Activated CD8-positive, alpha-beta T cell treated with anti-CD3 and anti-CD28 coated beads for 36 hours (primary cell): ENCODE results near the gene GIMAP8. TPM values are rescaled to one million over a fixed set of nuclear protein-coding genes. Genes with fewer than 3 reads are reported as not detected.

Experiments
- ATAC-seq: fragments of 200-7000 bp; cut with Tn5 transposase; one replicate; pipeline ENCODE4 v1.10.0; 2021; ENCODE audit warnings: mild to moderate bottlenecking, moderate library complexity
- CTCF ChIA-PET: fragments of 350-600 bp; sonication (Branson Sonifier 250); formaldehyde crosslinking; loops from one replicate; lab custom pipeline; 2021; ENCODE audit warnings: antibody characterized with exemption; lab: Charles Lee
- POLR2A ChIA-PET: fragments of 350-600 bp; sonication (Branson Sonifier 250); formaldehyde crosslinking; loops from one replicate; lab custom pipeline; 2021; ENCODE audit warnings: antibody characterized with exemption; lab: Charles Lee
- DNase-seq: peaks from one replicate; pipeline ENCODE4 v3.0.0-alpha.2; 2020
- H3K27ac Mint-ChIP-seq: one replicate; pipeline ENCODE4 v1.8.0; 2021; ENCODE audit warnings: mild to moderate bottlenecking, mixed read lengths
- H3K27me3 Mint-ChIP-seq: one replicate; pipeline ENCODE4 v1.8.0; 2021; ENCODE audit warnings: mixed read lengths
- H3K36me3 Mint-ChIP-seq: one replicate; pipeline ENCODE4 v1.8.0; 2021; ENCODE audit warnings: low read depth, mixed read lengths
- H3K4me1 Mint-ChIP-seq: one replicate; pipeline ENCODE4 v1.8.0; 2021; ENCODE audit warnings: low read depth, mixed read lengths
- H3K4me3 Mint-ChIP-seq: one replicate; pipeline ENCODE4 v1.8.0; 2021; ENCODE audit warnings: mild to moderate bottlenecking, moderate library complexity, mixed read lengths
- H3K9me3 Mint-ChIP-seq: one replicate; pipeline ENCODE4 v1.8.0; 2021; ENCODE audit warnings: mixed read lengths
- intact Hi-C: fragments of 100-400 bp; cut with micrococcal nuclease; formaldehyde crosslinking; loops from one replicate; pipeline ENCODE4 v1.10.0; 2022
- total RNA-seq, 2 experiments: library from RNA; stranded (reverse); gene quantifications; one replicate each; pipeline ENCODE4 v1.2.3, GENCODE V29; 2021
- TF ChIP-seq, protein P1 (sequence below): fragments of 200-600 bp; IDR thresholded peaks from one replicate; pipeline ENCODE4 v1.8.0; 2022; ENCODE audit warnings: antibody characterized with exemption, mild to moderate bottlenecking

The GIMAP8 gene
- total RNA-seq, 2 experiments from 2014 or later = 8.6 to 8.7 TPM

DNA sequence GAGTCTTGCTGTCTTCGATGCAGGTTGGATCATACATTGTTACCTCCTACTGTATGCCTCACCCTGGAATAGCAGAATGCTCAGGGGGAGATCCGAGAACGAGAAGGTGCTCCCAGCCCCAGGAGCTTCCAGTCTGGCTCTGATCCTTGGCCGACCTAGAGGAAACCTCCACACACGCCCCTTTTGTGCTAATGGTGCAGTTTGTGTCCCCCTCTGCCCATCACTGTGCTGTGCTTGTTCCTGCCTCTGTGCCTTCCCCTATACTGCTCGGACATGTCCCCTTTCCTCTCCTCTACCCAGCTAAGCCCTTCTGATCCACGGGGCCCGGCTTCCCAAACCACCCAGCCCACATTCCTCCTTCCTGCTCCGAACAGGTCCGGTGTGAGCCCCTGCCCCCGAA is 38.8 kb upstream of the GIMAP8 start:
- ChIA-PET POLR2A (interaction anchor here (0.7 kb wide), 1 partner anchor 98 kb away, joined by 5 read pairs; no protein-coding TSS in a partner anchor), CTCF (no interaction called here)
- Mint-ChIP-seq H3K36me3 (peaks cover 8% of the 10 kb centered on the region), H3K4me1 (peaks cover 12% of the 10 kb centered on the region), H3K27me3 (no peaks in the 10 kb centered on the region), H3K27ac (no peak overlapping the region), H3K9me3 (no peaks in the 10 kb centered on the region), H3K4me3 (no peak overlapping the region)
- ATAC-seq = no peak
- no peak for DNase-seq
- TF ChIP-seq, protein P1, sequence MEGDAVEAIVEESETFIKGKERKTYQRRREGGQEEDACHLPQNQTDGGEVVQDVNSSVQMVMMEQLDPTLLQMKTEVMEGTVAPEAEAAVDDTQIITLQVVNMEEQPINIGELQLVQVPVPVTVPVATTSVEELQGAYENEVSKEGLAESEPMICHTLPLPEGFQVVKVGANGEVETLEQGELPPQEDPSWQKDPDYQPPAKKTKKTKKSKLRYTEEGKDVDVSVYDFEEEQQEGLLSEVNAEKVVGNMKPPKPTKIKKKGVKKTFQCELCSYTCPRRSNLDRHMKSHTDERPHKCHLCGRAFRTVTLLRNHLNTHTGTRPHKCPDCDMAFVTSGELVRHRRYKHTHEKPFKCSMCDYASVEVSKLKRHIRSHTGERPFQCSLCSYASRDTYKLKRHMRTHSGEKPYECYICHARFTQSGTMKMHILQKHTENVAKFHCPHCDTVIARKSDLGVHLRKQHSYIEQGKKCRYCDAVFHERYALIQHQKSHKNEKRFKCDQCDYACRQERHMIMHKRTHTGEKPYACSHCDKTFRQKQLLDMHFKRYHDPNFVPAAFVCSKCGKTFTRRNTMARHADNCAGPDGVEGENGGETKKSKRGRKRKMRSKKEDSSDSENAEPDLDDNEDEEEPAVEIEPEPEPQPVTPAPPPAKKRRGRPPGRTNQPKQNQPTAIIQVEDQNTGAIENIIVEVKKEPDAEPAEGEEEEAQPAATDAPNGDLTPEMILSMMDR = no peak
- intact Hi-C loops = no loop called here

DNA sequence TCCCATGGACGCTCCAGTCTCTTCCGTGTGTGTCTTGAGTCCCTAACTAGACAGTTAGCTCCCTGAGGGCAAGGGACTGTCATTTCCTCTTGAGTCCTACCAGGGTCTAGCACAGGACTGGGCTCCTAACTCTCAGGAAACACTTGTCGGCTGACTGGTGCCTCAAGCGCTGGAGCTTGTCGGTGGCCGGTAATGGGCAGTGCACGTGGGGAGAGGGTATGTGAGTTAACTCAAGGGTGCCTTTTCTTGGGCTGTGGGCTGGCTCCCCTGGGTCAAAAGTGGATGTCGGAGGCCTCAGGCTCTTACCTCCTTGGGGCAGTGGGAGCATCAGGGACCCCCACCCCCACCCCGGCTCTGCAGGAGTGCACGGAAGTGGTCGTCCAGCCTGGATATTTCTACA is 38.4 kb upstream of the GIMAP8 start:
- intact Hi-C loops = no loop called here
- CTCF ChIA-PET = no interaction called here

DNA sequence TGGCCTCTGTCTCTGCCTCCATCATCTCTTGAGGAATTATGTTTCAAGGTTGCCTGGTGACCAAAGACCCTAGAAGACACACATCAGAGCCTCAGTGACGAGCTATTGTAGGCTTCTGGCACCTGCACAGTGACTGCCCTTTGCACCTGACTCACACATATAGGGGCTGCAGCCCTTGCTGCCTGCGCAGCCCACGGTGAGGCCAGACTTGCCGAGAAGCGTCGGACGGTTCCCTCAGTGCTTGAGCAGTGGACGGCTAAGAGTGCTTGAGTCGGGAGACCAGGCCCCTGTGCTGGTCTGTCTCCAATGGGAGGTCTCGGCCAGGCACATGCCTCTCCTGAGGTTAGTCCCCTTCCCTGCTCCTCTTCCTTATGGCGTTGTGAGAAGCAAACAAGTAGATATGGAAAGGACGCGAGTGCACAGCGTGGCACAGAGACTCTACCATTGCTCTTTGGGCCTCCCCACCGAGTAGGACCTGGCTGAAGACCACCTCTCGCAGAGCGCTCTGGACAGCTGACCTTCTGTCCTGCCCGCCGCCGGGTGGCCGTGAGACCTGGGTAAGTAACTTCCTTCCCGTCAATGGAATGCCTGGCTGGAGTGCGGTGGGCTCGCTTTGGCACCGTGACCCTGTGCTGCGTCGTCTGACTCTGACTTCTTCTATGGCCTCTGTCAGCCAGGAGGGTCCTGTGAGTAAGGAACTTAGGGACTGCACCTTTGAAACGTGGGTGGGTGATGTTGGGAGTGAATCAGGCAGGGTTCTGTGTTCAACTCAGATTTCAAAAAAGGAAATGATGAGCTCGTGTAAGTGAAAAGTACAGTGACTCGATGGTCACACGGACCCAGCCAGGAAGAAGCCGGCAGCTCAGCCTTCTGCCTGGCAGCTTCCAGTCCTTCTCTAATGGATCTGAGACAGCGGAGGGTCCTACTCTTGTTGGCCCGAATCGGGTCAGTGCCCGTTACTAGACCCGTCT is 37.6 kb upstream of the GIMAP8 start:
- H3K27me3 Mint-ChIP-seq = no peaks in the 10 kb centered on the region
- DNase-seq (no peak), ATAC-seq (no peak)
- CTCF ChIA-PET = no interaction called here
- no peaks in the 10 kb centered on the region for H3K9me3 Mint-ChIP-seq
- peaks cover 5% of the 10 kb centered on the region for H3K4me1 Mint-ChIP-seq
- intact Hi-C loops = no loop called here
- TF ChIP-seq, protein P1 = no peak
- POLR2A ChIA-PET = interaction anchor here (0.6 to 1.8 kb wide), 3 partner anchors 9 to 255 kb away, joined by 3 to 7 read pairs (median 3); partner anchors contain the start of gene REPIN1
- no peak overlapping the region for H3K4me3 Mint-ChIP-seq
- no peak overlapping the region for H3K27ac Mint-ChIP-seq
- peaks cover 4% of the 10 kb centered on the region for H3K36me3 Mint-ChIP-seq

More for the DNA sequence above, 38.4 kb upstream of the GIMAP8 start:
- Mint-ChIP-seq H3K4me3 (no peak overlapping the region), H3K4me1 (peaks cover 8% of the 10 kb centered on the region), H3K27ac (no peak overlapping the region), H3K9me3 (no peaks in the 10 kb centered on the region), H3K36me3 (peaks cover 6% of the 10 kb centered on the region), H3K27me3 (no peaks in the 10 kb centered on the region)
- ATAC-seq = no peak
- no peak for DNase-seq
- POLR2A ChIA-PET = interaction anchor here (0.6 to 1.8 kb wide), 3 partner anchors 8 to 256 kb away, joined by 3 to 7 read pairs (median 3); partner anchors contain the start of gene REPIN1
- TF ChIP-seq, protein P1 = no peak

DNA sequence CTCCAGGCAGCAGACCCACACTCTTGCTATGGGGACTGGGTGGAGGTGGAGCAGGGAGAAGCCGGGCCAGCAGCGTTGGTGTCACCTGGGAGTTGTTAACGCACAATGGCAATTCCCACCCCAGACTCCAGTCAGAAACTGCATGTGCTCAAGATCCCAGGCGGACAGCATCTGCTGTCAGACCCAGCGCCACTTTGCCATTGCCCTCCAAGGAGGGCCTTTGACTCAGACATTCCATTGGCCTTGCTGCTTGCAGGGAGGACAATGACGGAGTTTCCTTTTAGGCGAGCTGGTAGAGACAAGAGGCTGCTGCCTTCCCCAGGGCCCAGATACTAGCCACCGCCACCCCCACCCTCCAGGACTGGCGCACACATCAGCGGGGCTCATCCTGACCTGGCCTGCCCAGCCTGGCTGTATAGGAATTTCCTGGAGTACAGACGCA is 36.8 kb upstream of the GIMAP8 start:
- Mint-ChIP-seq H3K27me3 (no peaks in the 10 kb centered on the region), H3K9me3 (no peaks in the 10 kb centered on the region), H3K36me3 (peaks cover 4% of the 10 kb centered on the region), H3K27ac (no peak overlapping the region), H3K4me3 (no peak overlapping the region), H3K4me1 (peaks cover 2% of the 10 kb centered on the region)
- intact Hi-C loops = no loop called here
- no peak for ATAC-seq
- TF ChIP-seq, protein P1 = no peak
- CTCF ChIA-PET = no interaction called here
- POLR2A ChIA-PET = interaction anchor here (1.8 kb wide), 1 partner anchor 9 kb away, joined by 7 read pairs; no protein-coding TSS in a partner anchor
- DNase-seq = no peak
